22Rv1 (cell line): Measurements from ENCODE around the gene RBM41.
A peak's percentile ranks its signal among the peaks of the same experiment; 100 is the strongest.

Source experiments
- H3K27ac ChIP-seq: fragments of 450-650 bp; 2 replicates; pipeline ENCODE4 v1.5.1; 2017
- CTCF ChIP-seq: fragments of 450-650 bp; IDR thresholded peaks from 2 replicates; pipeline ENCODE4 v1.5.1; 2017; ENCODE audit warnings: mild to moderate bottlenecking
- ZFX ChIP-seq: fragments of 450-650 bp; IDR thresholded peaks from 2 replicates; pipeline ENCODE4 v1.6.1; 2017; ENCODE audit warnings: antibody characterized with exemption, borderline replicate concordance

The RBM41 gene

GRCh38 chrX:107146670-107147069, 28.0 kb upstream of the RBM41 start:
- TF ChIP-seq CTCF, result no peak
- no peak for TF ChIP-seq ZFX
- no peak overlapping the region for H3K27ac ChIP-seq

- TF ChIP-seq ZFX (no peak), CTCF (no peak)
- H3K27ac ChIP-seq, result no peak overlapping the region
Observed at GRCh38 chrX:107135965-107136307, 17.3 kb upstream of the RBM41 start.

- no peak for TF ChIP-seq CTCF
- no peak for TF ChIP-seq ZFX
- H3K27ac ChIP-seq, result no peak overlapping the region
Observed at GRCh38 chrX:107135049-107135964, 16.7 kb upstream of the RBM41 start.

- H3K27ac ChIP-seq, result no peak overlapping the region
- TF ChIP-seq CTCF (no peak), ZFX (no peak)
Observed at GRCh38 chrX:107123750-107124149, 5.1 kb upstream of the RBM41 start.

- TF ChIP-seq CTCF, result no peak
- TF ChIP-seq ZFX, result no peak
- H3K27ac ChIP-seq, result no peak overlapping the region
Observed at GRCh38 chrX:107119283-107119682, 661 bp upstream of the RBM41 start.

- H3K27ac ChIP-seq, result peak overlapping the region; percentile 42; the same call in 1 of the 2 replicates
Observed at GRCh38 chrX:107117993-107118321, 665 bp downstream of the RBM41 start.

More at GRCh38 chrX:107117993-107118321, 665 bp downstream of the RBM41 start:
- TF ChIP-seq CTCF (no peak), ZFX (no peak)
